Measurements from ENCODE around the gene C10orf67.
"Not testable (repeated sequence)": the region's sequence is repeated elsewhere in the genome, so short reads cannot be mapped to it uniquely, and the experiment has no call there.

Gene C10orf67

DNA sequence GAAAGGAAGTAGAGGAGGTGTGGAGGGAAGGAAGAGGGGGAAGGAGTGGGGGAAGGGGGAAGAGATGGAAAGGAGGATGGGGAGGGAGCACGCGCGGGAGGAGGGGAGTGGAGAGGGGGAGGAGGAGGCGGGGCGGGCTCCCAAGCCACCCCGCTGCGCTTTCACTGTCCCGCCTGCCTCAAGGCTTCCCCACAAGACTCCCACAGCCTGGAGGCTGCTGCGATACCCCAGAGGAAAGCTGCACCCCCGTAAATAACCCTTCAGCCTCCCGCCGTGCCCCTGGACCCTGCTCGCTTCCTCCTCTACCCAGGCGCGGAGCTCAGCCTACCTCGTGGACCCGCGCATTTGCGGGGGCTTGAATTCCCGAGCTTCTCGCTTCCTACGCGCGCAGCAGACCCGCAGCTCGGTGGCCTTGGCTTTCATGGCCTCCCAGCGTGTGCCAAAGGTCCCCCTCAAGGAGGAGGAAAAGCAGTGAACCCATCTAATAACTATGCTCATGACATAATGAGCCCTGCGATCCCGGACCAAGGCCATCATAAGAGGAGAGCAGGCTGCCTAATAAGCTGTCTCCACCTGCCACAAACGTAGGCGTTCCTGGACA lies at the start of gene C10orf67:
Gene C10orf67 (minus strand): TSS at position 557 of the 601 bp plus-strand sequence. CDS start 23 bp downstream, at position 534.
- DNase-seq (ENCODE audit: low read depth in 2 of 2) = no peak

GRCh38 chr10:23391821-23392220 lies 47.2 kb upstream of the C10orf67 start:
- no peak for DNase-seq (ENCODE audit: low read depth in 2 of 2)

DNA sequence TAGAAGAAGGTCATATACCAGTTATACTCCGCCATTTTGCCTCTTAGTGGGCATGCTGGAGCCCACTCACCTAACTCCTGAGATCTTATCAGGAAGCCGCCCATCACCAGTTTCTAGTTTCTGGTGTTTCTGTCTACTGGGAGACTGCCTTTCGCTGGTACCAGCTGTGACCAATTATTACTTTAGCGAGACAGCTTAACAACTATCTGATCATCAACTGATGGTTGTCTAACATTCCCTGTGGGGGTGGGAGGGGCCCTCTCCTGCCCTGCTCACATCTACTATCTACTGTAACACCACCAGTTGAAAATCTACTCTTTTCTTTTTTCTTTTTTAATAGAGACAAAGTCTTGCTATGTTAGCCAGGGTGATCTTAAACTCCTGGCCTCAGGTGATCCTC lies 46.2 kb upstream of the C10orf67 start:
- no peak for DNase-seq (ENCODE audit: low read depth in 2 of 2)

GRCh38 chr10:23390408-23390807 lies 45.8 kb upstream of the C10orf67 start:
- DNase-seq (ENCODE audit: low read depth in 2 of 2) = not testable (repeated sequence)

DNA sequence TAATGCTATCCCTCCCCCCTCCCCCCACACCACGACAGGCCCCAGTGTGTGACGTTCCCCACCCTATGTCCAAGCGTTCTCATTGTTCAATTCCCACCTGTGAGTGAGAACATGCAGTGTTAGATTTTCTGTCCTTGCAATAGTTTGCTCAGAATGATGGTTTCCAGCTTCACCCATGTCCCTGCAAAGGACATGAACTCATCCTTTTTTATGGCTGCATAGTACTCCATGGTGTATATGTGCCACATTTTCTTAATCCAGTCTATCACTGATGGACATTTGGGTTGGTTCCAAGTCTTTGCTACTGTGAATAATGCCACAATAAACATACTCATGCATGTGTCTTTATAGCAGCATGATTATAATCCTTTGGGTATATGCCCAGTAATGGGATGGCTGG lies 42.9 kb upstream of the C10orf67 start:
- DNase-seq (ENCODE audit: low read depth in 2 of 2) = not testable (repeated sequence)

GRCh38 chr10:23386052-23386451 lies 41.5 kb upstream of the C10orf67 start:
- no peak for DNase-seq (ENCODE audit: low read depth in 2 of 2)

DNA sequence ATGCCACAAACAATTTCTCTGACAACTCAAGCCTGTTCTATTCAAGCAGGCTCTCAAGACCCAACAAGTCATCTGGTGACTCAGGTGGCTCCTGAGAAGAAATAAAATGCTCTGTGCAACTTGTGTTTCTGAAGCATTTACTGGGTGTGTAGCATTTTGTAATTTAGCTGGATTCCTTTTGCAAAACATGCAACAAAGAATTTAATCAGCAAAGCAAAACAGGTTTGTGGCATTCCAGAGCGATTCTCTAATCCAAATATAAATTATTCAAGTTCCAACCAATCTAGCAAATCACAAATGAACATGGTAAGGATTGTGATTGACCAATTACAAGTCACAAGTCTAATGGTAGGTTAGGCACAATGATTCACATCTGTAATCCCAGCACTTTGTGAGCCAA lies 39.8 kb upstream of the C10orf67 start:
- DNase-seq (ENCODE audit: low read depth in 2 of 2) = no peak

- DNase-seq (ENCODE audit: low read depth in 2 of 2) = no peak
Observed at GRCh38 chr10:23383637-23384036, 39.0 kb upstream of the C10orf67 start.

DNA sequence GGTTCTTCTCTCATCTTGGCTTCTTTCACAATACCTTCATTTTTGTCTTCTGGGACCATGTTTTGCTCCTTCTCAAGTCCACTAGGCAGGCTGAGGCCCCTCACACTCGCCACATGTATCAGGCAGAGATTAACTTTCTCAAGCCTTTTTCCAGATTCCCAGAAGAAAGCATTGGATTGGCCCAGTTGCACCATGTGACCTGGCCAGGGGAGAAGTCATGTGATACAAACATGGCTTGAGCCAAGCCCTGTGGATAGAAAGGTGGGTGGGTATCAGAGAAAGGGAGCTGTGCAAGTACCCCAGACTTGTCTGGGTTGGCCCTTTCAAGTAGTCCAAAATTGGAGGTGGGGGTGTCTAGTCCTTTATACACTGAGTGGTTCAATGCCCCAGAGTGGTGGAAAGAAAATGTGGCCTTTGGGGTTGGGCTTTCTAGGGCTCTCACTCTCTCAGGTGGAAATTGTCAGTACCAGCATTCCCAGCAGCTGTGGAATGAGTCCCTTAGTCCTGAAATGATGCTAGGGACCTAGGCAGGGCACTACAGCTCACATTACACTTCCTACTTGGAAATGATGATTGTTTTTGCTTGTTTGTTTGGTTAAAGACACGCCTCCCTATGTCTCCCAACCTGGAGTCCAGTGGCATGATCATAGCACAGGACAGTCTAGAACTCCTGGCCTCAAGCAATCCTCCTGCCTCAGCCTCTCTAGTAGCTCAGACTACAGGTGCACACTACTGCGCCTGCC lies 36.9 kb upstream of the C10orf67 start:
- no peak for DNase-seq (ENCODE audit: low read depth in 2 of 2)

DNA sequence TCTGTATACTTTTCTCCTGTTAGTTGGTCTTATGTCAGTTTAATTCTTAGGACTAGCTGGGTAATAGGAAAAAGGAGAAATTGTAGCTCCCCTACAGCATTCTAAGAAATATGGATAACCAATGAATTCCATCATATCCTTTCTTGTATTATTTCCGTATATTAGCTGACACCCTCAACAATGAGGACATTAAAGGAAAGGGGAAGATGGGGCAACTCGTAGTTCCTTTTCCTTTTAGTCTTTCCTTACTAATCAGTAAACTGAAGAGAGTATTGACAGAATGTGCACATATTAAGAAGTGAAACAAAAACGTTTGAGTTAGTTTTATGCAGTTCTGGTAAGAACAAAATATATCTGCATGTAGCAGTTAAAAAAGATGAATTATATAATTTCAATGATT lies 35.1 kb upstream of the C10orf67 start:
- no peak for DNase-seq (ENCODE audit: low read depth in 2 of 2)

DNA sequence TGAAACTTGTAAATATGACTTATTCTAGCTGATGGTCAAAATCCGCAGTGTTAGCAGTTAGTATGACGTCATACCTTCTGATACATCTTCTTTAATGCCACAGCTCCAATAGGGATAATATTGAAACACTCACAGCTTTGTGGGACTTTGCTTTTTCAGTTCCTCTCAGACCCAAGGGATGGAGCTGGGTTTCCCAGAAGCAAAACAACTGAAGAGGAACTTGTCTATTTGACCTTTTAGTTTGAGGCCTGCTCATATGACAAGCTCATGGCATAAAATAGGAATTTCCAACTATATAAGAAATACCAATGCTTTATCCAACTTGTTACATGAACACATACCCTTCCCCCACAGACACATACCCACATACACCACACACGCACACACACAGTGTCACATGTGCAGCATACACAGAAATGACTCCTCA lies 31.6 kb upstream of the C10orf67 start:
- DNase-seq (ENCODE audit: low read depth in 2 of 2) = no peak

DNA sequence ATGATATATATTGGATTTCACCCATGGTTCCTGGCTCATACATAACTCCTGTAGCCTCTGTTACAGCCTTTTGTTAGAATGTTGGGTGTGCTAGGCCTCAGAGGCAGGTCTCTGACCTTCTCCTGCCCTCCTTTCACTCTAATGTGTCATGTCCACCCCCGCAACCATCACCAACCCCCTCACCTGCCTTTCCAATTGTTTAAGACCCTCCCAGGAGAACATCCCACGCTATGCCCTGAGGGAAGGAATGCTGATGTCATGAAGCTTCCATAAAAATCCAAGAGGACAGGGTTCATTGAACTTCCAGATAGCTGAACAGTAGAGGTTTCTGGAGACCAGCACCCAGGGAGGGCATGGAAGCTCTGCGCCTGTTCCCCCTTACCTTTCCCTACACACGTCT lies 30.8 kb upstream of the C10orf67 start:
- DNase-seq (ENCODE audit: low read depth in 2 of 2) = no peak

GRCh38 chr10:23373156-23373555 lies 28.6 kb upstream of the C10orf67 start:
- DNase-seq (ENCODE audit: low read depth in 2 of 2) = no peak

GRCh38 chr10:23371073-23371472 lies 26.5 kb upstream of the C10orf67 start:
- DNase-seq (ENCODE audit: low read depth in 2 of 2) = no peak

GRCh38 chr10:23370106-23370505 lies 25.5 kb upstream of the C10orf67 start:
- DNase-seq (ENCODE audit: low read depth in 2 of 2) = no peak

DNA sequence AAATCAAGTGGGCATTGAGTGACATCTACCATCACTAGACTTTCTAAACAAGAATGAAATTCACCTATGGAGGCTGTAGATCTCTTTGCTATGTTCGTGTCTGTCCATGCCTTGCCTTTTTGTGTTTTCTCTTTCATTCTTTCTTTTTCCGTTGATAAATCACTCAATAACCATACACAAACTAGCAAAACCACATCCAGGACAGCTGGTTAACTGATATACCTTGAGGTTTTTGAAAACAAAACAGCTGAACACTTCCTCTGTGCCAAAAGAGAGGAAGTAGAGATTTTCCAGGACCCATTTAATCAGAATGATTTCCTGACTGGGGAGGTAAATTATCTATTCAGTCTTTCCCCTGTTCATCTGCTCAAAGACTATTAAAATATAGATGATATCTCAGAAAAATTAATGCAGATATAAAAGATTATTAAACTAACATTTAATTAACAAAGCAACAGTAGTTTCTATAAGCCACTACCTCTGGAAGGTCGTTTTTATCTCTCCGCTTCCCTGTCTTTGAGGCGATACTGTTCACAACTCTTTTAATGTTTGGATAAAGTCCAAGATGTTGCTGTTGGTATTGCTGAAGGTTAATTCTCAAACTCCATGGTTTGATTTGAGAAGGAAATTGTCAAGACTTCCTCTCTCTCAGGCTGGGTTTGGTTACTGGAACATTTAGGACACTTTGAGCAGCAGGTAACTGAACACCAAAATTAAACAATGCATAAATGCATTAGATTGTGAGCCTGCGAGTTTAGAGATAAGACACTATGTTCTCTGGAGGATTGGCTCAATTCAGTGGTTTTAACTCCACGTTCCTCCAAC lies 24.4 kb upstream of the C10orf67 start:
- no peak for DNase-seq (ENCODE audit: low read depth in 2 of 2)

DNA sequence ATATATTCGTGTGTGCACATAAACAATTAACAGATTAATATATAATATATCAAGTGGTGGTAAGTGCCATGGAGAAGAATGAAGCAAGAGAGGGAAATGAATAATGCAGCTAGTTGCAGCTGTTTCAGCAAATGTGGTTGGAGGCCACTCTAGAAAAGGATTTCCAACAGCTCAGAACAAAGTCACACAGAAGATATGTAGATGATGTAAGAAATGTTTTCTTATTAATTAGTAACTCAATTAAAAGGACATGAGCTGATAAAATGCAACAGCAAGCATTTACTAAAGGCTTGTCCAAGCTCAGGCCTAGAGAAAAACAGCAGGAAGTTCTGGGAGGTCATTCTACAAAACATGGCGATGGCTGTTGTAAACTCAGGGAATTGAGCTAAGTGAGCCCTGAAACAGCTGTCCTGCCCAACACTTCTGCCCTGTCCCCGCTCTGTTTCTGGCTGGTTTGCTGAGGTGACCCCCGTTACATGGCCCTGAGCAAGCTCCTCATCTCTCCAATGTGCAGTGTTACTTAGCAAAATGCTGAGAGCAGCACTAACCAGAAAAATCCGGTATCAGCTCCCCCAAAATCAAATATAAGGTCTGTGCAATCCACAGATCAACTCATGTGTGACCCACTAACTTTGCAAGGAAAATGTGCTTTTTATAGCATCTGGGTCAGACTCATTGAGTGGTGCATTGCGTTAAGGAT lies 23.4 kb upstream of the C10orf67 start:
- DNase-seq (ENCODE audit: low read depth in 2 of 2) = no peak

DNA sequence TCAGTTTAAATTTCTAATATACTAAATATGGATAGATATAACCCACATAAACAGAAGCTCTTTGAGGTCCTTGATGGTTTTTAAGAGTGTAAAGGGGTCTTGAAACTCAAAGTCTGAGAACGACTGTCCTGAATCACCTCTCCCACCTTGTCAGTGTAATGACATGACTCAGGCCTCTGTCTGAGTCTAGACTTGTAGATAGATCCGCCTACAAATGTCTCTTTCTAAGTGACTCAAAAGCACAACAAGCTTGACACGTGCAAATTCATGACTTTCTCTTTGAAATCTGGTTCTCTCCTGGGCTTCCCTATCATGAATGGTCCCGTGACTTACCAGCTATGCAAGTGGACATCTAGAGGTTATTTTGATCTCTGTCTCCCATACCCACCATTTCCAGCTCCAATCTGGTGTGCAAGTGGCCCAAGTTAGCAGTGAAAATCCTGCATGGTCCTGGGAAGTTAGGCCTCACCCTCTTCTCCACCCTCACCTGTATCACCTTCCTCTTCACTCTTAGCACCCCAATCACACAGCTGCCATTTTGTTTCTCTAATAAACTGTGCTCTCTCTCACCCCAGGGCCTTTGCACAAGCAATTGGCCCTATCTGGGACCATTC lies 20.9 kb upstream of the C10orf67 start:
- DNase-seq (ENCODE audit: low read depth in 2 of 2) = not testable (repeated sequence)

GRCh38 chr10:23364378-23364777 lies 19.8 kb upstream of the C10orf67 start:
- no peak for DNase-seq (ENCODE audit: low read depth in 2 of 2)

GRCh38 chr10:23363793-23364135 lies 19.2 kb upstream of the C10orf67 start:
- DNase-seq (ENCODE audit: low read depth in 2 of 2) = no peak
